H1 (cell line): ENCODE results near the gene TNS4.
A peak's percentile ranks its signal among the peaks of the same experiment; 100 is the strongest.

Experiments
- CTCF ChIP-seq, 3 experiments: IDR thresholded peaks; 1 replicate in 2 of 3; 2 replicates in 1 of 3; pipeline versions ENCODE4 v1.5.1 to v1.6.1; 2011; ENCODE audit warnings: low read length in 3 of 3, mild to moderate bottlenecking in 3 of 3, inconsistent platforms in 2 of 3, low read depth in 1 of 3, moderate library complexity in 1 of 3; ENCODE audit not compliant: insufficient read depth in 1 of 3; ENCODE audit errors: control extremely low read depth in 1 of 3
- EZH2 ChIP-seq: fragments of 200-600 bp; sonication (generic); IDR thresholded peaks from 2 replicates; pipeline ENCODE4 v1.7.1; 2012; ENCODE audit warnings: low read depth, mild to moderate bottlenecking, moderate library complexity, low read length, inconsistent platforms; ENCODE audit not compliant: severe bottlenecking
- KDM1A ChIP-seq: fragments of 200-600, 300-600 bp; sonication (generic); IDR thresholded peaks from 2 replicates; pipeline ENCODE4 v1.7.1; 2016; ENCODE audit warnings: mild to moderate bottlenecking, low read length, borderline replicate concordance

- TF ChIP-seq KDM1A, result peak; percentile 78; the same call in 1 of the 2 replicates
- no peak for TF ChIP-seq EZH2
- TF ChIP-seq CTCF (IDR thresholded peaks at IDR 0.05; ENCODE audit: control extremely low read depth in 1 of 3, insufficient read depth in 1 of 3, low read depth in 1 of 3, low read length in 3 of 3), result no peak
Measured at GRCh38 chr17:40517286-40517662, 15.9 kb upstream of the TNS4 start.
